Thyroid gland (tissue), 4 donors: ENCODE data around the gene MBNL2. TPM values are rescaled to one million over a fixed set of nuclear protein-coding genes. Genes with fewer than 3 reads are reported as not detected.

ENCODE experiments used
- DNase-seq, 2 donors: peaks; one replicate each; pipeline ENCODE4 v3.0.0-alpha.2; 2019
- H3K27ac ChIP-seq, 3 donors: fragments of 200-600 bp; sonication (generic); 1 replicate in 2 of 3; 2 replicates in 1 of 3; pipeline ENCODE4 v1.5.1; 2016 to 2019; ENCODE audit warnings: mild to moderate bottlenecking in 1 of 3, moderate library complexity in 1 of 3
- H3K27me3 ChIP-seq: fragments of 200-600 bp; sonication (generic); one replicate; pipeline ENCODE4 v1.5.1; 2019
- H3K36me3 ChIP-seq, 2 donors: fragments of 200-600 bp; sonication (generic); one replicate each; pipeline ENCODE4 v1.5.1; 2016 to 2019
- H3K4me1 ChIP-seq, 2 donors: fragments of 200-600 bp; sonication (generic); one replicate each; pipeline ENCODE4 v1.5.1; 2017 to 2019
- H3K4me3 ChIP-seq, 3 donors: fragments of 200-600 bp; sonication (generic); replicated peaks in 1 of 3; 1 replicate in 2 of 3; 2 replicates in 1 of 3; pipeline ENCODE4 v1.5.1; 2016; ENCODE audit warnings: mild to moderate bottlenecking in 1 of 3
- H3K9me3 ChIP-seq: fragments of 200-600 bp; sonication (generic); one replicate; pipeline ENCODE4 v1.5.1; 2017
- CTCF ChIP-seq, 6 experiments: fragments of 200-600 bp in 3 of 6; fragments of 450-650 bp in 3 of 6; sonication (generic) in 3 of 6; IDR thresholded peaks; one replicate each; pipeline ENCODE4 v1.5.1; 2016 to 2019; ENCODE audit warnings: antibody characterized with exemption in 6 of 6, mild to moderate bottlenecking in 2 of 6, inconsistent platforms in 1 of 6, moderate library complexity in 1 of 6
- POLR2A ChIP-seq, 2 donors: fragments of 450-650 bp; IDR thresholded peaks; one replicate each; pipeline ENCODE4 v1.6.1; 2017; ENCODE audit warnings: antibody characterized with exemption in 2 of 2, mild to moderate bottlenecking in 2 of 2, moderate library complexity in 1 of 2
- intact Hi-C: fragments of 100-400 bp; cut with DNase I; formaldehyde crosslinking; loops from one replicate; pipeline ENCODE4 v1.15.1; 2023
- small RNA-seq: library from RNA; depleted of rRNA; stranded (forward); fragments of <200 nt; gene quantifications from one replicate; pipeline ENCODE3, GENCODE V24; 2016
- total RNA-seq, 4 donors: library from RNA; depleted of rRNA; stranded (reverse); fragments of >200 nt; gene quantifications; one replicate each; pipeline ENCODE4 v1.2.3, GENCODE V29; 2016

Gene MBNL2
- total RNA-seq, 4 donors from 2014 or later = 93.4 to 99.9 (median 98.3) TPM

DNA sequence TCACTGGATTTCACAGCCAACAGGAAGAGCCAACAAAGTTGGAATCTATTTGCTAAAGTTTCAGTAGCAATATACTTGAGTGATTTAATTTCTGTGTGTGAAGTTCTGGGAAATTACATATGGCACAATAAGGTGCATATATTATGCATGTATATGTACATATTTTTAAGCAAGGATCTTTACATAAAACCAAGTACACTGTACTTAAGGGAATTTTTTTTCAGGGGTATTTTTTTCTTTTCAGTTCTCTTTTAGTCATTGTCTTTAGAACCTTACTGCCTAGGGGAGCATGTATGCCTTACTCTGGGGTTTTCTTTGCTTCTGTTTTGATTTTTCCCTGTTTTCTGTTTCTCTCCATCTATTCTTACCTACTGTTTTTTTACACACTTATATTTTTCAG, 219.2 kb downstream of the MBNL2 start:
- intact Hi-C loops = no loop called here
- TF ChIP-seq CTCF (IDR thresholded peaks at IDR 0.05) (no peak), POLR2A (IDR thresholded peaks at IDR 0.05) (no peak)
- Histone ChIP-seq H3K36me3 (no peaks in the 10 kb centered on the region), H3K4me1 (peaks cover 0 to 8% of the 10 kb centered on the region in 2 donors), H3K9me3 (no peaks in the 10 kb centered on the region), H3K27ac (no peak overlapping the region), H3K4me3 (no peak overlapping the region), H3K27me3 (no peaks in the 10 kb centered on the region)
- no peak for DNase-seq

Small RNA genes lying within 50 kb of the gene (small RNA-seq; reads per million reads assigned to genes)
- gene AL442067.1 (not detected), gene RNA5SP37 (not detected)

Other genes with a start within 250 kb of the MBNL2 start
- gene OXGR1, start 227.9 kb upstream of the MBNL2 start, total RNA-seq = 1 to 10 TPM; 1.2 to 6.7 (median 4.4) TPM
- 10 to 100 TPM; 15.8 to 26.9 (median 18.2) TPM for gene RAP2A, start 211.8 kb downstream of the MBNL2 start, total RNA-seq